SK-N-SH (cell line): Measurements from ENCODE around the gene TMEFF1.

ENCODE experiments used
- MXI1 ChIP-seq: IDR thresholded peaks from 2 replicates; pipeline ENCODE4 v1.6.1; 2012; ENCODE audit warnings: mild to moderate bottlenecking, low read depth, low read length, improper control_type of control experiment
- SIN3A ChIP-seq: IDR thresholded peaks from 2 replicates; pipeline ENCODE4 v1.6.1; 2012; ENCODE audit warnings: low read depth, mild to moderate bottlenecking, low read length, moderate library complexity, borderline replicate concordance
- TF ChIP-seq, protein P1 (sequence below): fragments of 200-600 bp; sonication (generic); IDR thresholded peaks from 2 replicates; pipeline ENCODE4 v1.6.1; 2017; ENCODE audit warnings: antibody characterized with exemption, mild to moderate bottlenecking, moderate library complexity

DNA sequence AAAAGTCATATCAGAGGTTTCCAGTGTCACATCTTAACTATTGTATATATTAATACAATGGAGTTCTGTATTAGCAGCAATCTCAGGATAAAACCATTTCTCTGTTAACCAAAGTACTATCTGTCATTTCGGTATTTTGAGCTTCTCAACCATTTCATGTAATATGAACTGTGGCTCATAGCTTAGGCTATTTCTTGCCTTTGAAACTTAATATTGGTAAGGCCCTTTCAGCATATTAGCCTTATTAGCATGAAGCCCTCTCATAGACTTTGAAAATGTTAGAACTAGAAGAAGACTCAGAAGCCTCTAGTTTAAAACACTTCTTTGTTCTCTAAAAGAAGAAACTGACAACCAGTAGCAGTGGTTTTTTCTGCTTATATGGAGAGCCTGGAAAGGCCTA, 105.7 kb downstream of the TMEFF1 start:
- TF ChIP-seq MXI1 = no peak
- TF ChIP-seq, protein P1, sequence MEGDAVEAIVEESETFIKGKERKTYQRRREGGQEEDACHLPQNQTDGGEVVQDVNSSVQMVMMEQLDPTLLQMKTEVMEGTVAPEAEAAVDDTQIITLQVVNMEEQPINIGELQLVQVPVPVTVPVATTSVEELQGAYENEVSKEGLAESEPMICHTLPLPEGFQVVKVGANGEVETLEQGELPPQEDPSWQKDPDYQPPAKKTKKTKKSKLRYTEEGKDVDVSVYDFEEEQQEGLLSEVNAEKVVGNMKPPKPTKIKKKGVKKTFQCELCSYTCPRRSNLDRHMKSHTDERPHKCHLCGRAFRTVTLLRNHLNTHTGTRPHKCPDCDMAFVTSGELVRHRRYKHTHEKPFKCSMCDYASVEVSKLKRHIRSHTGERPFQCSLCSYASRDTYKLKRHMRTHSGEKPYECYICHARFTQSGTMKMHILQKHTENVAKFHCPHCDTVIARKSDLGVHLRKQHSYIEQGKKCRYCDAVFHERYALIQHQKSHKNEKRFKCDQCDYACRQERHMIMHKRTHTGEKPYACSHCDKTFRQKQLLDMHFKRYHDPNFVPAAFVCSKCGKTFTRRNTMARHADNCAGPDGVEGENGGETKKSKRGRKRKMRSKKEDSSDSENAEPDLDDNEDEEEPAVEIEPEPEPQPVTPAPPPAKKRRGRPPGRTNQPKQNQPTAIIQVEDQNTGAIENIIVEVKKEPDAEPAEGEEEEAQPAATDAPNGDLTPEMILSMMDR = no peak
- TF ChIP-seq SIN3A = no peak
